Measurements from ENCODE around the gene PIP4K2A. TPM values are rescaled to one million over a fixed set of nuclear protein-coding genes. Genes with fewer than 3 reads are reported as not detected.

The PIP4K2A gene
- total and polyA plus RNA-seq, 2 of the 8 experiments (the other 6 are each of a cell fraction or from before 2014, with no cell fraction given): 19.0 to 60.9 TPM

DNA sequence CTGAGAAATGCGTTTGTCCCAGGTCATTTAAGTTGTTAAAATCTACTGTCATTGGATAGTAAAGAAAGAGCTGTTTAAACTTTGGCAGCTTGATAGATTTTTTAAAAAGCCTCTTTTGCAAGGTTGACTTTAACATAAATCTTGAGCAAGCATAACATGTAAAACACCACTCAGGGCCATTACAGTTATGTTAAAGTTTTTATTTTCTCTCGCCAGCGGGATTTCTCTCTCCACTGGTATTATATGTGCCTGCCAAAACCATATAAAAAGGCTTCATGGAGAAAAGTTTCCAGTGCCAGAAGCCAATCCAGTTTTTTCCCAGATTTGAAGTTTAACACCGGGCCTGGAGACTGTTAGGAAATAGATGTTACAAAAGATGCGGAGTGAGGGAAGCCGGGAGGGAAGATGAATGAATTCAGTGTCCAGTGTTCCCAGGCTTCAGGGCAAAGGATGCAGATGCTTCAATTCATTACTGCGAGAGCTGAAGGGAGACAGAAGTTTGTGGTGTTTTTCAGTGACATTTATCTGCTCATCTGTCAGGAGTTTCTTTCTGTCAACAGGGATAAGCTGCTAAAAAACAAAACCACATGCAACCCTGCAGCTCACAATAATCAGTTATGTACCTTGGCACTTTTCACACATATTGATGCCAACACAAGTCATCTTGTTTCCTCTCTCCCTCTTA, 213.6 kb downstream of the PIP4K2A start:
- CTCF ChIA-PET (ENCODE audit: partially characterized antibody): interaction anchor here (0.6 to 1.2 kb wide), 4 partner anchors 17 to 507 kb away, joined by 3 read pairs; no protein-coding TSS in a partner anchor
- 94% methylated on average over 7 of the region's 7 CpGs; no CpG with 5 or more reads in 1 of the 2 experiments for WGBS, 2 experiments (ENCODE audit: extremely low coverage in 1 of 2, insufficient coverage in 1 of 2, insufficient read length in 1 of 2, insufficient replicate concordance in 2 of 2, low coverage in 1 of 2, low lambda C conversion rate in 2 of 2, missing lambda C conversion rate in 1 of 2)
- H2AFZ ChIP-seq (ENCODE audit: low read length): no peak overlapping the region
- no peak for TF ChIP-seq RFX5 (IDR thresholded peaks at IDR 0.05; ENCODE audit: borderline replicate concordance, low read depth, low read length)
- TF ChIP-seq TEAD4 (IDR thresholded peaks at IDR 0.05; ENCODE audit: low read depth, low read length): no peak
- TF ChIP-seq TAF1 (IDR thresholded peaks at IDR 0.05; ENCODE audit: low read depth, low read length): no peak
- TF ChIP-seq, protein P1, sequence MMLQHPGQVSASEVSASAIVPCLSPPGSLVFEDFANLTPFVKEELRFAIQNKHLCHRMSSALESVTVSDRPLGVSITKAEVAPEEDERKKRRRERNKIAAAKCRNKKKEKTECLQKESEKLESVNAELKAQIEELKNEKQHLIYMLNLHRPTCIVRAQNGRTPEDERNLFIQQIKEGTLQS (IDR thresholded peaks at IDR 0.05; ENCODE audit: insufficient read depth, low read depth, low read length): no peak

More for the DNA sequence above, 213.6 kb downstream of the PIP4K2A start:
- Histone ChIP-seq H3K79me2 (ENCODE audit: control insufficient read depth in 1 of 2, insufficient read depth in 2 of 2, low read length in 2 of 2) (no peaks in the 10 kb centered on the region), H3K56ac (replicated peaks; ENCODE audit: insufficient read length, low read depth, low read length) (no peak overlapping the region), H3K4me3 (ENCODE audit: extremely low read depth in 1 of 4, insufficient read depth in 2 of 4, low read depth in 3 of 4, low read length in 4 of 4) (no peak overlapping the region), H2BK120ac (replicated peaks; ENCODE audit: low read depth, low read length) (no peak overlapping the region), H3K27ac (ENCODE audit: low read depth, low read length) (no peak overlapping the region), H3K23ac (ENCODE audit: insufficient read length) (no peak overlapping the region), H3K4me2 (ENCODE audit: insufficient read depth in 1 of 2, low read depth in 2 of 2, low read length in 2 of 2) (no peak overlapping the region), H3K23me2 (ENCODE audit: low read depth, low read length) (no peaks in the 10 kb centered on the region), H3K27me3 (replicated peaks in 1 of 4; ENCODE audit: control insufficient read depth in 3 of 4, extremely low read depth in 1 of 4, insufficient read depth in 3 of 4, low read length in 3 of 4) (no peaks in the 10 kb centered on the region), H2BK12ac (ENCODE audit: low read depth, low read length) (no peak overlapping the region), H4K20me1 (replicated peaks in 1 of 2; ENCODE audit: control insufficient read depth in 1 of 2, insufficient read depth in 2 of 2, low read length in 2 of 2) (no peaks in the 10 kb centered on the region), H4K8ac (ENCODE audit: extremely low read depth, insufficient read depth, low read length) (no peak overlapping the region), H2BK5ac (ENCODE audit: low read depth, low read length) (no peak overlapping the region), H2BK20ac (ENCODE audit: low read length) (no peak overlapping the region), H3K4ac (replicated peaks; ENCODE audit: insufficient read length, low read depth, low read length) (no peak overlapping the region), H3K18ac (ENCODE audit: extremely low read depth, low read length) (no peak overlapping the region), H3K4me1 (replicated peaks in 1 of 4; ENCODE audit: control insufficient read depth in 3 of 4, insufficient read depth in 4 of 4, low read length in 3 of 4) (no peaks in the 10 kb centered on the region), H4K5ac (ENCODE audit: insufficient read length, low read depth, low read length) (no peak overlapping the region), H3K36me3 (ENCODE audit: control insufficient read depth in 2 of 4, insufficient read depth in 4 of 4, low read length in 3 of 4) (no peaks in the 10 kb centered on the region), H3K9me3 (ENCODE audit: insufficient read depth in 2 of 2, low read depth in 1 of 2, low read length in 1 of 2) (no peaks in the 10 kb centered on the region), H3K79me1 (ENCODE audit: low read depth, low read length) (no peaks in the 10 kb centered on the region), H4K91ac (replicated peaks; ENCODE audit: insufficient read length, low read length) (no peak overlapping the region), H3K9ac (replicated peaks in 1 of 4; ENCODE audit: extremely low read depth in 1 of 4, low read depth in 3 of 4, low read length in 3 of 4) (no peak overlapping the region), H2BK15ac (ENCODE audit: low read length) (no peak overlapping the region), H3K14ac (ENCODE audit: insufficient read length) (no peak overlapping the region), H2AK5ac (ENCODE audit: low read depth, low read length) (no peak overlapping the region)
- FAIRE-seq: no peak
- DNase-seq (ENCODE audit: low read depth in 1 of 2, low spot score in 2 of 2): no peak
- POLR2A ChIA-PET (ENCODE audit: partially characterized antibody): no interaction called here

Measured in H1 (cell line).